ENCODE measurements around the gene CABCOCO1.
"Not testable (repeated sequence)": the region's sequence is repeated elsewhere in the genome, so short reads cannot be mapped to it uniquely, and the experiment has no call there.

The CABCOCO1 gene

GRCh38 chr10:61719906-61720305 lies 57.2 kb downstream of the CABCOCO1 start:
- TF ChIP-seq, protein P1, sequence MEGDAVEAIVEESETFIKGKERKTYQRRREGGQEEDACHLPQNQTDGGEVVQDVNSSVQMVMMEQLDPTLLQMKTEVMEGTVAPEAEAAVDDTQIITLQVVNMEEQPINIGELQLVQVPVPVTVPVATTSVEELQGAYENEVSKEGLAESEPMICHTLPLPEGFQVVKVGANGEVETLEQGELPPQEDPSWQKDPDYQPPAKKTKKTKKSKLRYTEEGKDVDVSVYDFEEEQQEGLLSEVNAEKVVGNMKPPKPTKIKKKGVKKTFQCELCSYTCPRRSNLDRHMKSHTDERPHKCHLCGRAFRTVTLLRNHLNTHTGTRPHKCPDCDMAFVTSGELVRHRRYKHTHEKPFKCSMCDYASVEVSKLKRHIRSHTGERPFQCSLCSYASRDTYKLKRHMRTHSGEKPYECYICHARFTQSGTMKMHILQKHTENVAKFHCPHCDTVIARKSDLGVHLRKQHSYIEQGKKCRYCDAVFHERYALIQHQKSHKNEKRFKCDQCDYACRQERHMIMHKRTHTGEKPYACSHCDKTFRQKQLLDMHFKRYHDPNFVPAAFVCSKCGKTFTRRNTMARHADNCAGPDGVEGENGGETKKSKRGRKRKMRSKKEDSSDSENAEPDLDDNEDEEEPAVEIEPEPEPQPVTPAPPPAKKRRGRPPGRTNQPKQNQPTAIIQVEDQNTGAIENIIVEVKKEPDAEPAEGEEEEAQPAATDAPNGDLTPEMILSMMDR (IDR thresholded peaks at IDR 0.05; ENCODE audit: extremely low read depth, insufficient read depth, missing control alignments): no peak
- no peak for DNase-seq (ENCODE audit: low spot score)
- in situ Hi-C loops (cut with MboI; ENCODE audit: low pct_unique_long_range_greater_than_20kb, low sequenced_read_pairs, unreplicated experiment): no loop called here

- in situ Hi-C loops (cut with MboI; ENCODE audit: low pct_unique_long_range_greater_than_20kb, low sequenced_read_pairs, unreplicated experiment): no loop called here
These were observed 58.7 kb downstream of the CABCOCO1 start for GRCh38 chr10:61721431-61721830.

GRCh38 chr10:61725221-61725620 lies 62.5 kb downstream of the CABCOCO1 start:
- DNase-seq (ENCODE audit: low spot score); in situ Hi-C loops (cut with MboI; ENCODE audit: low pct_unique_long_range_greater_than_20kb, low sequenced_read_pairs, unreplicated experiment): not testable (repeated sequence)

More at GRCh38 chr10:61721431-61721830, 58.7 kb downstream of the CABCOCO1 start:
- no peak for DNase-seq (ENCODE audit: low spot score)
- TF ChIP-seq, protein P1 (IDR thresholded peaks at IDR 0.05; ENCODE audit: extremely low read depth, insufficient read depth, missing control alignments): no peak

GRCh38 chr10:61729596-61729995 lies 66.9 kb downstream of the CABCOCO1 start:
- in situ Hi-C loops (cut with MboI; ENCODE audit: low pct_unique_long_range_greater_than_20kb, low sequenced_read_pairs, unreplicated experiment): no loop called here
- TF ChIP-seq, protein P1 (IDR thresholded peaks at IDR 0.05; ENCODE audit: extremely low read depth, insufficient read depth, missing control alignments): no peak
- no peak for DNase-seq (ENCODE audit: low spot score)

GRCh38 chr10:61730671-61731070 lies 67.9 kb downstream of the CABCOCO1 start:
- in situ Hi-C loops (cut with MboI; ENCODE audit: low pct_unique_long_range_greater_than_20kb, low sequenced_read_pairs, unreplicated experiment): no loop called here
- TF ChIP-seq, protein P1 (IDR thresholded peaks at IDR 0.05; ENCODE audit: extremely low read depth, insufficient read depth, missing control alignments): no peak
- DNase-seq (ENCODE audit: low spot score): no peak

GRCh38 chr10:61731638-61732037 lies 68.9 kb downstream of the CABCOCO1 start:
- in situ Hi-C loops (cut with MboI; ENCODE audit: low pct_unique_long_range_greater_than_20kb, low sequenced_read_pairs, unreplicated experiment): no loop called here
- no peak for DNase-seq (ENCODE audit: low spot score)
- TF ChIP-seq, protein P1 (IDR thresholded peaks at IDR 0.05; ENCODE audit: extremely low read depth, insufficient read depth, missing control alignments): no peak

DNA sequence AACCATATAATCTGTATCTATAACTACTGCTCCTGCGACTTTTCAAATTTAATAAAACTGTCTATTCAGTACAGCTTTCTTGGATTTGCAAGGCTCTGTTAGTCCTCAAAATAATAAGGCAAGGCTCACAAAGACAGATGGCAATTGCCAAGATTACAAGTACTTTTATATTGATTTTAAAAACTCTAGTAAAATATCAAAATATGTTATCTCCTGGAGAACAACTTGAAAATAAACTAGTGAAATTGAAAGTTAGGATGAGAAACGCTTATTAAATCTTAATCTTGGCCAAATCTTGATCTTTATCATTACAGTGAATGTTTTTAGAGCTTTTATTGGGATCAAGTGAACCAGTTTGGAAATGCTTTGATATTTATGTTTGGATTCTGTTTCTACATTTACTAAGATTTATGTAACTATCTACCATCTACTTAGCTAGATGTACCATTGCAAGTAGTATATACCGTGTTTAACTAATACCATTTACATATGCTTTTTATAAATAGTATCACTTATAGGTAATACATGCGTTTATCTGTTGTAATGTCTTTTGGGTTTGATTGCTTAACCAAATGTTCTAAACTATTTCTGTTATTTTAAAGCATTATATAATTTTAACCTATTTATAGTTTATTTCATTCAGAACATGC lies 70.0 kb downstream of the CABCOCO1 start:
- no peak for DNase-seq (ENCODE audit: low spot score)
- TF ChIP-seq, protein P1 (IDR thresholded peaks at IDR 0.05; ENCODE audit: extremely low read depth, insufficient read depth, missing control alignments): no peak
- in situ Hi-C loops (cut with MboI; ENCODE audit: low pct_unique_long_range_greater_than_20kb, low sequenced_read_pairs, unreplicated experiment): no loop called here

All from GM13977 (cell line).